Hematopoietic multipotent progenitor cell treated with erythropoietin and hydrocortisone succinate and interleukin-3 and kit ligand, for 17 days (in vitro differentiated cells): ENCODE measurements around the gene MLLT3.

Experiments used
- DNase-seq: peaks from one replicate; pipeline ENCODE4 v3.0.0-alpha.2; 2015; ENCODE audit warnings: low spot score

Gene MLLT3

GRCh38 chr9:20557890-20558565 lies 64.3 kb downstream of the MLLT3 start:
- DNase-seq = no peak

- DNase-seq = no peak
These were observed 65.0 kb downstream of the MLLT3 start for GRCh38 chr9:20557285-20557684.

DNA sequence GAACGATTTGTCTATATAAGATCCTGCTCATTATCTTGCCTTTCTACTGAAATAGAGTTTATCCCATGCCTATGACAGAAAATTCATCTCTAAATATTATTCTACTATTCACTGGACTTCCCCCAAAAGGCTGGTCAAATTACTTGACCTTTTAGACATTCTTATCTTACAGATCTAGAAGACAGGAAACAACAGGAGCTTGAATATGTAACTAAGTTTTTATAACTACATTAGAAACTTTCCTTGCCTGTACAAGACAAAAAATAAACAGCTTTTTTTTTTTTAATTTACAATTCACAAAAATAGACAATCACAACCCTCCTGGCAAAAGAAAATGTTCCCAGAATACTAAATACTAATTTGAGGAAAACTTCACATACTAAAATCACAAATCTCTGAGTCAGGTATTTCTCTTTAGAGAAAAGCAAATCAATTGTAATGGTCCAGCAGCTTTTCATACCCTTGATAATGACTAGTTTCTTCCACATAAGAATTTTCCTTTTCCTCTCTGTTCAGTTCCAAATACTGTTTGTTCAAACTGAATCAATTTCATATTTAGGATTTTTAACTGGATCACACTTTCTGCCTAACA lies 68.6 kb downstream of the MLLT3 start:
- no peak for DNase-seq

GRCh38 chr9:20552874-20553557 lies 69.3 kb downstream of the MLLT3 start:
- no peak for DNase-seq

- DNase-seq = no peak
These were observed 70.5 kb downstream of the MLLT3 start for GRCh38 chr9:20551835-20552234.

- no peak for DNase-seq
These were observed 71.1 kb downstream of the MLLT3 start for GRCh38 chr9:20551236-20551635.

GRCh38 chr9:20550326-20550725 lies 72.0 kb downstream of the MLLT3 start:
- DNase-seq = no peak

DNA sequence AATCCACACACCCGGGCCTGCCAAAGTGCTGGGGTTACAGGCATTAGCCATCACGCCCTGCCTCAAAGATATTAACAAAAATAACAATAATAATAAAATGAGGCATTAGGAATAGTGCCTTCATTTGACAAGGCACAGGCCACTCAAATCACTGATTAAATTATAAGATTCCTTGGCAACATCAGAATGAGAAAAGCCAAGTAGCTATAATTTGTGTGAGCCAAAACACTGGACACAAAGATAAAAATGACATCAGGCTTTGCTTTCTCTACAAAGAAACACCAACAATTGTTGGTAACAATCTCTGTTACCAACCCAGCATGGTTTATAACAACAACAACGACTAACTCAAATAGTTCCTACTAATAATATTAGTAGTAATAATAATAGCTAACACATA lies 73.2 kb downstream of the MLLT3 start:
- DNase-seq = no peak

- DNase-seq = no peak
These were observed 77.2 kb downstream of the MLLT3 start for GRCh38 chr9:20545023-20545622.

GRCh38 chr9:20540169-20540863 lies 82.0 kb downstream of the MLLT3 start:
- DNase-seq = no peak

DNA sequence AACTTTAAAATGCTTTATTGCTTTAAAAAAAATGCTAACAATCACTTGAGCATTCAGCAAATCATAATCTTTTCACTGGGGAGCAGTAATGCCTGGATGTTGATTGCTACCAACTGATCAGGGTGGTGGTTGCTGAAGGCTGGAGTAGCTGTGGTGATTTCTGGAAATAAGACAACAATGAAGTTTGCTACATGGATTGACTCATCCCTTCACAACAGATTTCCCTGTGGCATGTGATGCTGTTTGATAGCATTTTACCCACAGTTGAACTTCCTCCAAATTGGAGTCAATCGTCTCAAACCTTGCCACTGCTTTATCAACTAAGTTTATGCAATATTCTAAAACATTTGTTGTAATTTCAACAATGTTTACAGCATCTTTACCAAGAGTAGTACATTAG lies 83.3 kb downstream of the MLLT3 start:
- DNase-seq = no peak

GRCh38 chr9:20538092-20538491 lies 84.2 kb downstream of the MLLT3 start:
- no peak for DNase-seq

- DNase-seq = no peak
These were observed 85.0 kb downstream of the MLLT3 start for GRCh38 chr9:20537294-20537693.

DNA sequence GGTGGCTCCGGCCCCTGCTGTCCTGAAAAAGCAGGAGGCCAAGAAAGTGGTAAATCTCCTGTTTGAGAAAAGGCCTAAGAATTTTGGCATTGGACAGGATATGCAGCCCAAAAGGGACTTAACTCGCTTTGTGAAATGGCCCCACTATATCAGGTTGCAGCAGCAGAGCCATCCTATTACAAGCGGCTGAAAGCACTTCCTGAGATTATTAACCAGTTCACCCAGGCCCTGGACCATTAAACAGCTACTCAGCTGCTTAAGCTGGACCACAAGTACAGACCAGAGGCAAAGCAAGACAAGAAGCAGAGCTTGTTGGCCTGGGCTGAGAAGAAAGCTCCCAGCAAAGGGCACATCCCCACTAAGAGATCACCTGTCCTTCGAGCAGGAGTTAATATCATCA lies 89.7 kb downstream of the MLLT3 start:
- DNase-seq = no peak

- no peak for DNase-seq
These were observed 92.5 kb downstream of the MLLT3 start for GRCh38 chr9:20529837-20530236.

DNA sequence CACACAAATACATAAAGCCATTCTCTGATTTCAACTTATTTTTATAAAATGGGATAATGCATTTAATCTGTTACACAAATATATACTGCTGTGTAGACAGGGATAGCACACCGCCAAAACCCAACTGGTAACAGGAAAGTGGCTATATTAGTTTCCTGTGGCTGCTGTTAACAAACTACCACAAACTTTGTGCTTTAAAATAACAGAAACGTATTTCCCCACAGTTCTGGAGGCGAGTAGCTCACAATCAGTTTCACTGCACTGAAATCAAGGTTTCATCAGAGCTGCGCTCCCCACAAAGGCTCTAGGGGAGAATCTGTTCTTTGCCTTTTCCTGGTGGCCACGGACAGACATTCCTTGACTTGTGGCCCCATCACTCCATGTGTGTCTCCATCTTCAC lies 94.0 kb downstream of the MLLT3 start:
- DNase-seq = no peak

GRCh38 chr9:20526500-20527319 lies 95.6 kb downstream of the MLLT3 start:
- DNase-seq = no peak

DNA sequence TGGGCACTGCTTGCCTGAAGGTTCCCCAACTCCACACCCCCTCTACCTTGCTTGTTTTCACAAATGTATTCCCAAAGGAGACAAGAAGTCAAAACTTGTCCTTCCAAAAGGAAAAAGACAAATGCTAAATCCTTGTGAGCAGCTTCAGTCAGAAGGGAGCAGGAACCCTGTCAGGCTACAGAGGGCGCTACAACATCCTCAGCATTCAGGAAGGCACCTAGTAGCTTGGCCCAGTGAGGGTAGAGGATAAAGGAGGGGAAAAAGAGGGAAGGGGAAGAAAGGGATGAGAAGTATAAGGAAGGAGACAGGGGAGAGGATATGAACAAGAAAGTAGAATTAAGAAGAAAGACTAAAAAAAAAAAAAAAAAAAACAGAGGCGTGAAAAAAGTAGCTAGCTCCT lies 97.5 kb downstream of the MLLT3 start:
- DNase-seq = no peak

DNA sequence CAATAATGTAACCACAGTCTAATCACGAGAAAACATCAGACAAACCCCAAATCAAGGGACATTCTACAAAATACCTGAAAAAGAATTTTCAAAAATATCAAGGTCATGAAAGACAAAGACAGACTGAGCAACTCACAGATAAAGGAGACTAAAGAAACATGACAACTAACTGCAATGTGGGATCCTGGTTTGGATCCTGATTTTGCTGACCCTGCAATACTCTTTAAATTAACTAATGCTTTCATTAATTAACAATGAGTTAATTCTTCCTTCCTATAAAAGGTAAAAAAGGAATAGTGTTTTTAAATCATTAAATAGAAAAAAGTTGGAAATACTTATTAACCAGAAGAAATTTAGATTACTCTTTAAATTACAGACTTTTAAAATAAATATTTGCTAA lies 103.6 kb downstream of the MLLT3 start:
- no peak for DNase-seq

DNA sequence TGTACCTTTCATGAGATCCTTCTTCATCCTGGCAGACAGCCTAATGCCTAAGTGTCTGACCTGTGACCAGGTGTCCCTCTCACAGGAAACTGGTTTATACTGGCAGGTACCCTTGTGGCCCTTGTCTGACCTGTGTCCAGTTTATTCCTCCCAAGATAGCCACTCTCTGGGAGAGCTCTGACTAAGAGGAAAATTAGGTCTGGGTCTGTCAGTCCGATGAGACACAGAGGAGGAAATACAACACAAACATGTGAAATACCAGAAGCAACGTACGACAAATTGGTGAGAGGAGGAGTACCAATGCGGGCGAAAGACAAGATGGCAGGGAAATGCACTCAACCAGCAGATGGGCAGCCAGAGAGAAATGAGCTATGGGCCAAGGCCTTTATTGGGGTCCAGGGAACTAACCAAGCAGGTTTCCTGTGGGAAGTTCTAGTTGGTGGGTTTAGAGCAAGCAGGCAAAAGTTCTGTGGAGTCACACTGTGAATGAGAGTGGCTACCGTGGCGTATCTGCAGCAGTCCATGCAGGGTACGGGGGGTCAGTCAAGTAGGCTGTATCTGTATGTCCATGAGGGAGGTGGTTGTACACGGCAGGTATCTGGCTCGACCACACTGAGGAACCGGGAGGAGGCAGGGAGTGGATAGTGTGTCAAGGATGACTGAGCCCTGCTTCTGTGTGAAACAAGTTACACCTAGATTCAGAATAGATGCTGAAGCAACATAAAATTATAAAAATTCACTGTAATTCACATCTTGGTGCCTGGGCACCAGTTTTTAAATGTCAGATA lies 109.0 kb downstream of the MLLT3 start:
- DNase-seq = no peak

- no peak for DNase-seq
These were observed 109.7 kb downstream of the MLLT3 start for GRCh38 chr9:20512636-20513035.
